ENCODE measurements around the gene DLG5. TPM values are rescaled to one million over a fixed set of nuclear protein-coding genes. Genes with fewer than 3 reads are reported as not detected.

DLG5 gene
- total and polyA plus RNA-seq, 10 of the 15 experiments (the other 5 are each of a cell fraction or from before 2014, with no cell fraction given) = 0.18 to 6.6 (median 2.7) TPM

DNA sequence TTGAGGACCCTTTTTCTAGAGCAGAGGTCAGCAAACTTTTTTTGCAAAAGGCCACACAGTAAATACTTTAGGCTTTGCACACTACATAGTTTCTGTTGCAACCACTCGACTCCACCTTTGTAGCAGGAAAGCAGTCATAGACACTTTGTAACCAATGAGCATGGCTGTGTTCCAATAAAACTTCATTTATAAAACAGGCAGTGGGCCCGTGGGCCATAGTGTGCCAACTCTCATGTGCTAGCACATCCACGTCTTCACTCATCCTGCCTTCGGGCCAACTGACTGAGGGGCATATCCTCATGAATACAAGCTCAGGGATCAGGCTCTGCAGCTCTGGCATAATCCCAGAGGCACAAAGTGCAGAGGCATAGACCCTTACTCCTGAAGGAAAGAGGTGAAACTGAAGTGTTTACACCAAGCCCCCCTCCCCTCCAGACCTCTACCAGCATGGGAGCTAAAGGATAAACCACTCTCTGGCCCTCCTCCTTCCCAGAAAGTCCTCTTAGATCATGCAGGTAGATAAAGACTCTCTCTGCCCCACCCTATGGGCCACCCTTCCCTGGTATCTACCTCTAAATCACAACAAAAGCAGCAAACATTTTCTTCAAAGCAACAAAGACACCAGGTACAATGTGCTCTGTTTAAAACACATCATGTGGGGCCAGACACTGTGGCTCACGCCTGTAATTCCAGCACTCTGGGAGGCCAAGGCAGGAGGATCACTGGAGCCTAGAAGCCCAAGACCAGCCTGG is 71.0 kb downstream of the DLG5 start:
- in situ Hi-C loops (cut with MboI) (no loop called here), intact Hi-C loops (cut with micrococcal nuclease; ENCODE audit: unreplicated experiment) (no loop called here)
- RAD21 ChIA-PET (ENCODE audit: unreplicated experiment) = no interaction called here
- no peak for FAIRE-seq
- Histone ChIP-seq H3K4me1 (ENCODE audit: control insufficient read depth, insufficient read depth, low read length) (no peaks in the 10 kb centered on the region), H3K36me3 (ENCODE audit: control insufficient read depth in 2 of 2, insufficient read depth in 2 of 2, low read length in 1 of 2) (peaks cover 0 to 5% of the 10 kb centered on the region in 2 experiments; a peak in 1 of 4 replicates), H3K4me2 (ENCODE audit: control insufficient read depth, insufficient read depth) (no peak overlapping the region), H3K27me3 (replicated peaks in 1 of 2; ENCODE audit: control insufficient read depth in 2 of 2, insufficient read depth in 2 of 2, low read length in 1 of 2) (no peaks in the 10 kb centered on the region), H3K9me3 (replicated peaks; ENCODE audit: control insufficient read depth, insufficient read depth, low read length) (no peaks in the 10 kb centered on the region), H2AFZ (ENCODE audit: control insufficient read depth, low read depth, low read length) (no peak overlapping the region), H4K20me1 (ENCODE audit: control insufficient read depth, insufficient read depth) (no peaks in the 10 kb centered on the region), H3K27ac (ENCODE audit: control insufficient read depth, insufficient read depth) (no peak overlapping the region), H3K9ac (ENCODE audit: control insufficient read depth, insufficient read depth, low read length) (no peak overlapping the region), H3K4me3 (no peak overlapping the region), H3K79me2 (ENCODE audit: control insufficient read depth, insufficient read depth, low read length) (no peaks in the 10 kb centered on the region)
- no peak for ATAC-seq
- no peak for DNase-seq (ENCODE audit: low read depth, low spot score)
- POLR2A ChIA-PET = interaction anchor here (0.6 to 0.7 kb wide), 2 partner anchors 8 to 414 kb away, joined by 3 to 5 read pairs; no protein-coding TSS in a partner anchor
- CTCF ChIA-PET = interaction anchor here (1.2 kb wide), 1 partner anchor 9 kb away, joined by 4 read pairs; no protein-coding TSS in a partner anchor
- WGBS (ENCODE audit: insufficient coverage, insufficient replicate concordance, low lambda C conversion rate, missing lambda C conversion rate) = 78% methylated on average over 5 of the region's 5 CpGs
- SMC1A ChIA-PET (ENCODE audit: uncharacterized antibody, unreplicated experiment) = no interaction called here
- BruUV-seq (replicated peaks) = no TSS peak
- no peak for TF ChIP-seq MEF2A (IDR thresholded peaks at IDR 0.05; ENCODE audit: insufficient read depth, low read depth, low read length)
- TF ChIP-seq RFX5 (IDR thresholded peaks at IDR 0.05; ENCODE audit: low read depth, low read length) = no peak

DNA sequence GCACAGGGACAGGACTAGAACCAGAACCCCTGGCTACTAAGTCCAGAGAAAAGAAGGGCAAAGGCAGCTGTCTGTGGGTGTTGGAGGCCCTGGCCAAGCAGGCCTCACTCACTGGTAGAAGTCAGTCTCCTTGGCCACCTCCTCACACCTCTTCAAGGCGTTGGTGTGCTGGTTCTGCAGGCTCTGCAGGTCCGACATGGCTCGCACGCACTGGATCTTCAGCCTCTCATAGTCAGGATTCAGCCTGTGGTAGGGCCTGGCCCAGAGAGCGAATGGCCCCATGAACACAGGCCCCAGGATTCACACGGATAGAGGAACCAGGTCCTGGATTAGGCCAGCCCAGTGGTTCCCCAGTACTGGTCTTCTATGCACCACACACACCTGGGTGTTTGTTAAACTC is 72.4 kb downstream of the DLG5 start:
- H3K9ac ChIP-seq (ENCODE audit: control insufficient read depth, insufficient read depth, low read length) = no peak overlapping the region
- H3K4me3 ChIP-seq = no peak overlapping the region
- H3K27me3 ChIP-seq (replicated peaks in 1 of 2; ENCODE audit: control insufficient read depth in 2 of 2, insufficient read depth in 2 of 2, low read length in 1 of 2) = no peaks in the 10 kb centered on the region
- FAIRE-seq = no peak
- ChIA-PET RAD21 (ENCODE audit: unreplicated experiment) (no interaction called here), CTCF (no interaction called here), SMC1A (ENCODE audit: uncharacterized antibody, unreplicated experiment) (no interaction called here), POLR2A (no interaction called here)
- 88% methylated on average over 6 of the region's 6 CpGs for WGBS (ENCODE audit: insufficient coverage, insufficient replicate concordance, low lambda C conversion rate, missing lambda C conversion rate)
- no peak overlapping the region for H3K27ac ChIP-seq (ENCODE audit: control insufficient read depth, insufficient read depth)
- ATAC-seq = no peak
- H4K20me1 ChIP-seq (ENCODE audit: control insufficient read depth, insufficient read depth) = no peaks in the 10 kb centered on the region
- no peak overlapping the region for H3K4me2 ChIP-seq (ENCODE audit: control insufficient read depth, insufficient read depth)
- no peaks in the 10 kb centered on the region for H3K79me2 ChIP-seq (ENCODE audit: control insufficient read depth, insufficient read depth, low read length)
- no peak for DNase-seq (ENCODE audit: low read depth, low spot score)
- intact Hi-C loops (cut with micrococcal nuclease; ENCODE audit: unreplicated experiment) = no loop called here
- in situ Hi-C loops (cut with MboI) = no loop called here
- no TSS peak for BruUV-seq (replicated peaks)
- H2AFZ ChIP-seq (ENCODE audit: control insufficient read depth, low read depth, low read length) = no peak overlapping the region
- peaks cover 7% of the 10 kb centered on the region for H3K4me1 ChIP-seq (ENCODE audit: control insufficient read depth, insufficient read depth, low read length)
- H3K9me3 ChIP-seq (replicated peaks; ENCODE audit: control insufficient read depth, insufficient read depth, low read length) = no peaks in the 10 kb centered on the region
- H3K36me3 ChIP-seq (ENCODE audit: control insufficient read depth in 2 of 2, insufficient read depth in 2 of 2, low read length in 1 of 2) = peaks cover 0 to 5% of the 10 kb centered on the region in 2 experiments; a peak in 1 of 4 replicates
- TF ChIP-seq ZBED1 (IDR thresholded peaks at IDR 0.05; ENCODE audit: borderline replicate concordance) = no peak
- TF ChIP-seq TCF7 (IDR thresholded peaks at IDR 0.05; ENCODE audit: borderline replicate concordance) = no peak
- no peak for TF ChIP-seq ETV6 (conservative IDR thresholded peaks at IDR 0.05 in 1 of 2, IDR thresholded peaks at IDR 0.05 in 1 of 2; ENCODE audit: borderline replicate concordance in 1 of 2, low read depth in 1 of 2)
- no peak for TF ChIP-seq POLR2AphosphoS2 (IDR thresholded peaks at IDR 0.05; ENCODE audit: low read depth, low read length)
- TF ChIP-seq, protein P1, sequence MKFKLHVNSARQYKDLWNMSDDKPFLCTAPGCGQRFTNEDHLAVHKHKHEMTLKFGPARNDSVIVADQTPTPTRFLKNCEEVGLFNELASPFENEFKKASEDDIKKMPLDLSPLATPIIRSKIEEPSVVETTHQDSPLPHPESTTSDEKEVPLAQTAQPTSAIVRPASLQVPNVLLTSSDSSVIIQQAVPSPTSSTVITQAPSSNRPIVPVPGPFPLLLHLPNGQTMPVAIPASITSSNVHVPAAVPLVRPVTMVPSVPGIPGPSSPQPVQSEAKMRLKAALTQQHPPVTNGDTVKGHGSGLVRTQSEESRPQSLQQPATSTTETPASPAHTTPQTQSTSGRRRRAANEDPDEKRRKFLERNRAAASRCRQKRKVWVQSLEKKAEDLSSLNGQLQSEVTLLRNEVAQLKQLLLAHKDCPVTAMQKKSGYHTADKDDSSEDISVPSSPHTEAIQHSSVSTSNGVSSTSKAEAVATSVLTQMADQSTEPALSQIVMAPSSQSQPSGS (IDR thresholded peaks at IDR 0.05; ENCODE audit: low read length) = no peak
- no peak for TF ChIP-seq MEF2A (IDR thresholded peaks at IDR 0.05; ENCODE audit: insufficient read depth, low read depth, low read length)
- no peak for TF ChIP-seq PML (IDR thresholded peaks at IDR 0.05; ENCODE audit: low read length)
- TF ChIP-seq ZBTB11 (CRISPR knock-in tag; IDR thresholded peaks at IDR 0.05) = no peak
- TF ChIP-seq IKZF2 (IDR thresholded peaks at IDR 0.05) = no peak
- no peak for TF ChIP-seq ZSCAN29 (IDR thresholded peaks at IDR 0.05)
- no peak for TF ChIP-seq BHLHE40 (IDR thresholded peaks at IDR 0.05; ENCODE audit: borderline replicate concordance in 1 of 2, low read depth in 2 of 2, low read length in 1 of 2)
